ENCODE data around the gene ESYT1.

DNA sequence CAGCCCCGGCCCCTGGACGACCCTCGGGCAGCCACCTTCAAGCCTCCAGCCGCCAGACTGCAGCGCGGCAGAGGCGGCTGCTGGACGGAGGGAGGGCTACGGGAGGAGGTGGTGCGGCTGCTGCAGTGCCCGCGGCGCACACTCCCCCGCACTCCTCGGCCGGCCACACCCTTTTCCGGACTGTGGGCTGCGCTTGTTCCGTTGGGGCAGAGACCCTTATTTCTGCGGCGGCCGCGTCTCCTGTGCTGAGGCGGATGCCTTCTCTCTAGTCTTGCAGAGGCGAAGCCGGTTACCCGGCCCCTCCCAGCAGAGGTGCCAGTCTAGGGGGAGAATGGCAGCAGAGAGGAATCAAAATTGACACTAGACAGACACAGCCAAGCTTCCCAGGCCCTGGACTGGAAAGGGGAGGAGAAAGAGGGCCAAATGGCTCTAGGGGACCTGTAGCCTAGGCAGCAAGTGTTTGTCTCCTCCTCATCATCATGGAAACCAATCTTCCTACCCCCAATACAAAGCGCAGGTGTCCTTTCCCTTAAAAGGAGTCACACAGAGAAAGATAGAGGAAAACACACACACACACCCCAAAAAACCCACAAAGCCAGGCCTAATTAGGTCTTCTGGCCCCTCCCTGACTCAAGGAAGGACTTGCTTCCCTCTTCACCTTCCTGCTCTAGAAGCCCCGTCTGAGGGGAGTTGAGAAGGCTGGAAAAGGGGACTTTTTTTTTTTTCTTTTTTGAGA is 1.3 kb downstream of the ESYT1 start:
- TF ChIP-seq, protein P1, sequence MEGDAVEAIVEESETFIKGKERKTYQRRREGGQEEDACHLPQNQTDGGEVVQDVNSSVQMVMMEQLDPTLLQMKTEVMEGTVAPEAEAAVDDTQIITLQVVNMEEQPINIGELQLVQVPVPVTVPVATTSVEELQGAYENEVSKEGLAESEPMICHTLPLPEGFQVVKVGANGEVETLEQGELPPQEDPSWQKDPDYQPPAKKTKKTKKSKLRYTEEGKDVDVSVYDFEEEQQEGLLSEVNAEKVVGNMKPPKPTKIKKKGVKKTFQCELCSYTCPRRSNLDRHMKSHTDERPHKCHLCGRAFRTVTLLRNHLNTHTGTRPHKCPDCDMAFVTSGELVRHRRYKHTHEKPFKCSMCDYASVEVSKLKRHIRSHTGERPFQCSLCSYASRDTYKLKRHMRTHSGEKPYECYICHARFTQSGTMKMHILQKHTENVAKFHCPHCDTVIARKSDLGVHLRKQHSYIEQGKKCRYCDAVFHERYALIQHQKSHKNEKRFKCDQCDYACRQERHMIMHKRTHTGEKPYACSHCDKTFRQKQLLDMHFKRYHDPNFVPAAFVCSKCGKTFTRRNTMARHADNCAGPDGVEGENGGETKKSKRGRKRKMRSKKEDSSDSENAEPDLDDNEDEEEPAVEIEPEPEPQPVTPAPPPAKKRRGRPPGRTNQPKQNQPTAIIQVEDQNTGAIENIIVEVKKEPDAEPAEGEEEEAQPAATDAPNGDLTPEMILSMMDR (IDR thresholded peaks at IDR 0.05) = no peak
- TF ChIP-seq POLR2A (IDR thresholded peaks at IDR 0.05) = no peak

All from lower leg skin (tissue), 3 donors.